Naive thymus-derived CD4-positive, alpha-beta T cell (primary cell): Measurements from ENCODE around the gene EPS8L2. TPM values are rescaled to one million over a fixed set of nuclear protein-coding genes. Genes with fewer than 3 reads are reported as not detected.
"Not testable (repeated sequence)": the region's sequence is repeated elsewhere in the genome, so short reads cannot be mapped to it uniquely, and the experiment has no call there.

Source experiments
- ATAC-seq: fragments of 150-1000 bp; cut with Tn5 transposase; 2 replicates; pipeline ENCODE4 v1.10.0; 2021; ENCODE audit warnings: mild to moderate bottlenecking, moderate library complexity
- CTCF ChIA-PET: fragments of 350-600 bp; sonication (Branson Sonifier 250); formaldehyde crosslinking; loops from one replicate; lab custom pipeline; 2021; ENCODE audit warnings: antibody characterized with exemption; lab: Charles Lee
- POLR2A ChIA-PET: fragments of 350-600 bp; sonication (Branson Sonifier 250); formaldehyde crosslinking; loops from one replicate; lab custom pipeline; 2021; ENCODE audit warnings: antibody characterized with exemption, inconsistent platforms; lab: Charles Lee
- DNase-seq, 9 donors: peaks; one replicate each; pipeline versions ENCODE4 v3.0.0 to v3.0.0-alpha.2; 2020 to 2022; ENCODE audit warnings: mixed read lengths in 1 of 9
- H3K27ac ChIP-seq: one replicate; pipeline ENCODE4 v1.7.0; 2013; ENCODE audit warnings: mild to moderate bottlenecking, low read depth, low read length, moderate library complexity
- H3K27me3 ChIP-seq, 2 donors: one replicate each; pipeline ENCODE4 v1.7.0; 2013; ENCODE audit warnings: low read length in 2 of 2, mild to moderate bottlenecking in 2 of 2, moderate library complexity in 2 of 2; ENCODE audit not compliant: control insufficient read depth in 2 of 2, insufficient read depth in 2 of 2
- H3K36me3 ChIP-seq, 3 experiments: 1 replicate in 2 of 3; 2 replicates in 1 of 3; pipeline ENCODE4 v1.7.0; 2013; ENCODE audit warnings: low read length in 3 of 3, mild to moderate bottlenecking in 3 of 3, moderate library complexity in 1 of 3; ENCODE audit not compliant: insufficient read depth in 3 of 3, control insufficient read depth in 2 of 3
- H3K4me1 ChIP-seq, 2 donors: one replicate each; pipeline ENCODE4 v1.7.0; 2013; ENCODE audit warnings: low read length in 2 of 2, mild to moderate bottlenecking in 2 of 2, moderate library complexity in 1 of 2; ENCODE audit not compliant: control insufficient read depth in 2 of 2, insufficient read depth in 2 of 2
- H3K4me3 ChIP-seq: 2 replicates; pipeline ENCODE4 v1.7.0; 2013; ENCODE audit warnings: mild to moderate bottlenecking, low read length
- H3K9me3 ChIP-seq, 3 experiments: 1 replicate in 2 of 3; 2 replicates in 1 of 3; pipeline ENCODE4 v1.7.0; 2013; ENCODE audit warnings: low read length in 3 of 3; ENCODE audit not compliant: control insufficient read depth in 2 of 3
- H3K27ac Mint-ChIP-seq, 9 donors: one replicate each; pipeline ENCODE4 v1.8.0; 2020 to 2022; ENCODE audit warnings: mixed read lengths in 9 of 9, mild to moderate bottlenecking in 8 of 9, moderate library complexity in 5 of 9, inconsistent platforms in 2 of 9
- H3K27me3 Mint-ChIP-seq, 5 donors: one replicate each; pipeline ENCODE4 v1.8.0; 2021 to 2022; ENCODE audit warnings: mixed read lengths in 5 of 5, mild to moderate bottlenecking in 1 of 5
- H3K36me3 Mint-ChIP-seq, 5 donors: one replicate each; pipeline ENCODE4 v1.8.0; 2020 to 2022; ENCODE audit warnings: mixed read lengths in 5 of 5, mild to moderate bottlenecking in 3 of 5, inconsistent platforms in 1 of 5
- H3K4me1 Mint-ChIP-seq, 7 donors: one replicate each; pipeline ENCODE4 v1.8.0; 2020 to 2022; ENCODE audit warnings: mixed read lengths in 7 of 7, mild to moderate bottlenecking in 3 of 7, inconsistent platforms in 1 of 7
- H3K4me3 Mint-ChIP-seq, 10 donors: one replicate each; pipeline ENCODE4 v1.8.0; 2020 to 2022; ENCODE audit warnings: mild to moderate bottlenecking in 10 of 10, mixed read lengths in 10 of 10, moderate library complexity in 6 of 10, inconsistent platforms in 2 of 10
- H3K9me3 Mint-ChIP-seq, 11 donors: one replicate each; pipeline ENCODE4 v1.8.0; 2020 to 2022; ENCODE audit warnings: mixed read lengths in 11 of 11, mild to moderate bottlenecking in 4 of 11, inconsistent platforms in 1 of 11, moderate library complexity in 1 of 11
- intact Hi-C, 2 donors: fragments of 100-400 bp; cut with micrococcal nuclease; formaldehyde crosslinking; loops; one replicate each; pipeline ENCODE4 v1.15.1; 2023
- polyA plus RNA-seq, 2 donors: library from polyadenylated mRNA; unstranded; fragments of 300-500 nt; fragmentation: Illumina TruSeq; gene quantifications; one replicate each; pipeline ENCODE4 v1.2.3, GENCODE V29; 2021
- total RNA-seq, 6 experiments: library from RNA in 5 of 6; stranded (reverse) in 5 of 6; gene quantifications; 1 replicate in 5 of 6; 2 replicates in 1 of 6; pipeline ENCODE4 v1.2.3 and lab custom pipeline; 2021 to 2026

EPS8L2 gene
- total and polyA plus RNA-seq, 7 experiments from 2014 or later: 4.5 to 16.6 (median 7.4) TPM

DNA sequence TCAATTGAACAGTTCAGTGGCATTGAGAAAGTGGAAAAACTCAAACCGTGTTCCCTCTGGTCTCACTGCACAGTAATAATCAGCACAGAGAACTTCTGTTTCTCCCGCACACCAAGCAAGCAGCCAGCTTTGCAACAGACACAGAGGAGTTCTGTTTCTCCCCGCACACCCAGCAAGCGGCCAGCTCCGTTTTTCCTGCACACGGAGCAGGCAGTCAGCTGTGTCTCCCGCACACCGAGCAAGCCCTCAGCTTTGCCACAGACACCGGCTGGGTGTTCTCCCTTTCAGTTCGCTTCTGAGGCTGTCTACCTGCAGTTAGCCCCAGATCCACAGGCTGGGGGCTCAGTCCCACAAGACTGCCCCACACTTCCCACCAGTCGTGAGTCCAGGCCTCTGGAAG, 31.3 kb downstream of the EPS8L2 start:
- peak overlapping the region; percentile 38 for H3K4me3 ChIP-seq
- no peaks in the 10 kb centered on the region for H3K36me3 ChIP-seq
- H3K4me1 Mint-ChIP-seq: peaks cover 9 to 22% (median 18%) of the 10 kb centered on the region in 7 donors
- peaks cover 3 to 12% of the 10 kb centered on the region in 2 donors for H3K4me1 ChIP-seq
- ATAC-seq: peak; percentile 38
- POLR2A ChIA-PET: interaction anchor here (0.6 to 2.0 kb wide), 7 partner anchors 9 to 500 kb away, joined by 3 to 13 read pairs (median 4); partner anchors contain the start of genes DEAF1, PSMD13 and TMEM80
- peaks cover 0 to 10% (median 0%) of the 10 kb centered on the region in 5 donors for H3K27me3 Mint-ChIP-seq
- H3K4me3 Mint-ChIP-seq: peak overlapping the region; percentile 69 to 87 (median 82)
- H3K27ac Mint-ChIP-seq: peak overlapping the region; percentile 34 to 94 (median 76)
- no peak for DNase-seq
- H3K9me3 Mint-ChIP-seq: no peaks in the 10 kb centered on the region
- CTCF ChIA-PET: interaction anchor here (0.6 kb wide), 1 partner anchor 21 kb away, joined by 3 read pairs; no protein-coding TSS in a partner anchor
- no peaks in the 10 kb centered on the region for H3K36me3 Mint-ChIP-seq
- intact Hi-C loops: no loop called here
- peak overlapping the region; percentile 53 for H3K27ac ChIP-seq
- H3K9me3 ChIP-seq: no peaks in the 10 kb centered on the region
- no peaks in the 10 kb centered on the region for H3K27me3 ChIP-seq

DNA sequence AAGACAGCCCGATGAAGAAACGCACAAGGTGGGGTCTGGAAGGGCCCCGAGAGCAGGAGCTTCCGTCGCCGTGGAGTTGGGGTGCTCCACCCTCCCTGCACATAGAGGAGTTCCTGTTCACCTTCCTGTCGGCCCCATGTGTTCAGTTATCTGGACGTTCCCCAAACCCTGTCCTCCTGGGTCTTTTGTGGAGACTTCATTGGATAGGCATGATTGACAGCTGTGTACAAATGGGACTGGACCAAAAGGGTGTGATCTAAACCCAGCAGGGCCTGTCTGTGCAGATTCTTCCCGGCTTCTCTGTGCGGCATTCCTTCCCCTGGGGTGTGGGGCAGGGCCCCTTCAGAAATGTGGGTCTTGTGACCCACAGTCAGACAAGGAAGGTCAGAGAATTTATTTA, 31.9 kb downstream of the EPS8L2 start:
- peak overlapping the region; percentile 38 for H3K4me3 ChIP-seq
- H3K27ac Mint-ChIP-seq: peak overlapping the region; percentile 34 to 94 (median 76)
- intact Hi-C loops: not testable (repeated sequence)

DNA sequence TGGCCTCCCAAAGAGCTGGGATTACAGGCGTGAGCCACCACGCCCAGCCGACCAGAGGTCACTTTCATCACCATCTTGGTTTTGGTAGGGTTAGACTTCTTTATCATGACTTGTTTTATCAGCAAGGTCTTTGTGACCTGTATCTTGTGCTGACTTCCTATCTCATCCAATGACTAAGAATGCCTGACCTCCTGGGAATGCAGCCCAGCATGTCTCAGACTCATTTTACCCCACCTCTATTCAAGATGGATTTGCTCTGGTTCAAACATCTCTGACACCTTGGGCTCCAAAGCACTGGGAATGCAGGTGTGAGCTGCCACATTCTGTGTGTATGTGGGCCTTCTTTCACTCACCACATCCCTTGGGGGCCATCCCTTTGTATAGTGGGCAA, 36.1 kb downstream of the EPS8L2 start:
- Mint-ChIP-seq H3K27me3 (peaks cover 0 to 7% (median 0%) of the 10 kb centered on the region in 5 donors), H3K4me3 (no peak overlapping the region), H3K9me3 (no peaks in the 10 kb centered on the region), H3K27ac (no peak overlapping the region), H3K36me3 (no peaks in the 10 kb centered on the region), H3K4me1 (peaks cover 13 to 25% (median 19%) of the 10 kb centered on the region in 7 donors)
- Histone ChIP-seq H3K36me3 (no peaks in the 10 kb centered on the region), H3K27me3 (no peaks in the 10 kb centered on the region), H3K9me3 (no peaks in the 10 kb centered on the region), H3K4me3 (no peak overlapping the region), H3K4me1 (peaks cover 3 to 10% of the 10 kb centered on the region in 2 donors), H3K27ac (no peak overlapping the region)
- ATAC-seq (no peak), DNase-seq (no peak)
- intact Hi-C loops: no loop called here
- ChIA-PET CTCF (no interaction called here), POLR2A (no interaction called here)

More for the DNA sequence above, 31.9 kb downstream of the EPS8L2 start:
- H3K4me1 Mint-ChIP-seq: peaks cover 9 to 22% (median 18%) of the 10 kb centered on the region in 7 donors
- Histone ChIP-seq H3K27ac (peak overlapping the region; percentile 53), H3K4me1 (peaks cover 3 to 12% of the 10 kb centered on the region in 2 donors)
- not testable (repeated sequence) for H3K9me3 Mint-ChIP-seq, H3K36me3 Mint-ChIP-seq, H3K27me3 Mint-ChIP-seq, H3K9me3 ChIP-seq, H3K36me3 ChIP-seq, H3K27me3 ChIP-seq
- H3K4me3 Mint-ChIP-seq: peak overlapping the region; percentile 69 to 87 (median 82)
- ChIA-PET POLR2A (interaction anchor here (0.5 to 2.0 kb wide), 8 partner anchors 9 to 501 kb away, joined by 3 to 13 read pairs (median 4); partner anchors contain the start of genes DEAF1, PSMD13 and TMEM80), CTCF (interaction anchor here (0.5 to 0.6 kb wide), 2 partner anchors 20 to 179 kb away, joined by 3 read pairs; no protein-coding TSS in a partner anchor)
- DNase-seq (peak in 3 of 9 donors; percentile 31 to 36 (median 35)), ATAC-seq (peak; percentile 70)

DNA sequence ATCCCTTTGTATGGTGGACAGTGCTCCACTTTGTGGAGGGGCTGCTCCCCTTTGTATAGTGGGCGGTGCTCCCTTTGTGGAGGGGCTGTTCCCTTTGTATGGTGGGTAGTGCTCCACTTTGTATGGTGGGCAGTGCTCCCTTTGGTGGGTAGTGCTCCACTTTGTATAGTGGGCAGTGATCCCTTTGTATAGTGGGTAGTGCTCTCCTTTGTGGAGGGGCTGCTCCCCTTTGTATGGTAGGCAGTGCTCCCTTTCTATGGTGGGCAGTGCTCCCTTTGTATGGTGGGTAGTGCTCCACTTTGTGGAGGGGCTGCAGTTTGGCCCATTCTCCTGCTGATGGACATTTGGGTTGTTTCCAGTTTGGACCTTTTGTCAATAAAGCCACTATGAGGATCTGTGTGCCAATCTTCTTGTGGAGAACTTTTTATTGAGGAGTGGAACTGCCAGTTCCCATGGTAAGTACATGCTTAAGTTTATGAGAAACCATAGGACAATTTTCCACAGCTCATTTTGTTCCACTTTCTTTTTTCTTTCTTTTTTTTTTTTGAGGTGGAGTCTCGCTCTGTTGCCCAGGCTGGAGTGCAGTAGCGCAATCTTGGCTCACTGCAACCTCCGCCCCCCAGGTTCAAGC, 36.7 kb downstream of the EPS8L2 start:
- CTCF ChIA-PET: no interaction called here
- no peaks in the 10 kb centered on the region for H3K27me3 ChIP-seq
- no peak overlapping the region for H3K27ac ChIP-seq
- Mint-ChIP-seq H3K27me3 (peaks cover 0 to 6% (median 0%) of the 10 kb centered on the region in 5 donors), H3K36me3 (no peaks in the 10 kb centered on the region), H3K9me3 (no peaks in the 10 kb centered on the region), H3K27ac (no peak overlapping the region), H3K4me3 (no peak overlapping the region), H3K4me1 (peaks cover 8 to 20% (median 14%) of the 10 kb centered on the region in 7 donors)
- POLR2A ChIA-PET: no interaction called here
- intact Hi-C loops: no loop called here
- peaks cover 0 to 4% (median 0%) of the 10 kb centered on the region in 3 experiments for H3K36me3 ChIP-seq
- ATAC-seq: no peak
- peaks cover 3 to 5% of the 10 kb centered on the region in 2 donors for H3K4me1 ChIP-seq
- no peak for DNase-seq
- H3K4me3 ChIP-seq: no peak overlapping the region
- no peaks in the 10 kb centered on the region for H3K9me3 ChIP-seq

DNA sequence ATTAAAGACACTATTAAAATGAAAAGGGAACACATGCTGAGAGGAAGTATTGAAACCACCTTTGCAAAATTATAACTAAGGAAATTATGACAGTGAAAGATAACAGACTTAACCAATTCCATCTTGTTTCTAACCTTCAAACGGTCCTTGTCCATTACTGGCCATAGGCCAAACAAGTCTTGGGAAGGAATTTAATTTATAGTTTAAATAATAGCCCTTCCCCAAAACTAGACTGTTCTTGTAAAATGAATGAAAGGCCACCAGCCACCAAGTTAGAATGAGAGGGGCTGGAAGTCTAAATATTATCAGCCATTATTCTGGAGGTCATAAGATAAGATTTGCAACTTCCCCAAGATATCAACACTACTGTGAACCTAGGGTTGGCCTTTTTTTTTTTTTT, 39.4 kb downstream of the EPS8L2 start:
- Histone ChIP-seq H3K9me3 (no peaks in the 10 kb centered on the region), H3K36me3 (peaks cover 0 to 5% (median 0%) of the 10 kb centered on the region in 3 experiments), H3K4me1 (peaks cover 10% of the 10 kb centered on the region in 2 donors), H3K27me3 (no peaks in the 10 kb centered on the region), H3K27ac (no peak overlapping the region), H3K4me3 (no peak overlapping the region)
- peaks cover 5 to 24% (median 19%) of the 10 kb centered on the region in 7 donors for H3K4me1 Mint-ChIP-seq
- intact Hi-C loops: loop anchor here in 1 of 2 donors (5.0 kb wide), 2 partner anchors 167 to 182 kb away; partner anchors contain the start of genes AP2A2 and CHID1
- H3K27me3 Mint-ChIP-seq: no peaks in the 10 kb centered on the region
- peak overlapping the region in 5 of 10 donors; percentile 4 to 88 (median 29) for H3K4me3 Mint-ChIP-seq
- POLR2A ChIA-PET: interaction anchor here (1.0 to 1.3 kb wide), 2 partner anchors 61 to 239 kb away, joined by 3 read pairs; no protein-coding TSS in a partner anchor
- no peaks in the 10 kb centered on the region for H3K9me3 Mint-ChIP-seq
- H3K36me3 Mint-ChIP-seq: no peaks in the 10 kb centered on the region
- no peak overlapping the region for H3K27ac Mint-ChIP-seq
- CTCF ChIA-PET: interaction anchor here (0.6 to 1.8 kb wide), 3 partner anchors 21 to 64 kb away, joined by 3 to 5 read pairs (median 4); partner anchors contain the start of gene RPLP2
- ATAC-seq (no peak), DNase-seq (no peak)

DNA sequence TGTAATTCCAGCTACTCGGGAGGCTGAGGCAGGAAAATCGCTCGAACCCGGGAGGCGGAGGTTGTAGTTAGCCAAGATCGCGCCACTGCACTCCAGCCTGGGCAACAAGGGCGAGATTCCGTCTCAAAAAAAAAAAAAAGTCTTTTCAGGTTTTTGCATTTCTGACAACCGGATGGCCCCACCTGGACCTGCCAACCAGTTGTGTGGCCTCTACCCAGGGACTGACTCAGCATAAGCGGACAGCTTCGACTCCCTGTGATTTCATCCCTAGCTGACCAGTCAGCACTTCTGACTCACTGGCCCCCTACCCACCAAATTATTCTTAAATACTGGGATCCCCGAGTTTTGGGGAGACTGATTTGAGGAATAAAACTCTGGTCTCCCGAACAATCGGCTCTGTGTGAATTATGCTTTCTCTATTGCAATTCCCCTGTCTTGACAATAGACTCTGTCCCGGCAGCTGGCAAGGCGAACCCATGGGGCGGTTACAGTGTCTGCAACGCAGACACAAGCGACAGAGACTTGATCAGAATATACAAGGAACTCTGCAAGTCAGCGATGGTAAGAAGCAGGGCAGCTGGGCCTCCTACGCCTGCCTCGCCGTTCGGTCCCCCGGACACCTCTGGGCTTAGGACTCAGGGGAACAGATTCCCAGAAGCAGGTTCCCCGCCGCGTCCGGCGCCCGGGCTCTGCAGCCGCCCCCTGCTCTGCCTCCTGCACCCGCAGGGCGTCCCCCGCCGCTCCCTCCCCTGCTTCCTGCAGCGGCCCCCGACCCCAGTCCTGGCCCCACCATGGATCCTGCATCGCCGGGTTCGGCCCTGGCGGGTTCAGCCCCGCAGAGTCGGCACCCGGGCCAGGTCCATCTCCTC, 40.5 kb downstream of the EPS8L2 start:
- CTCF ChIA-PET: interaction anchor here (0.6 to 2.9 kb wide), 5 partner anchors 17 to 510 kb away, joined by 3 to 8 read pairs (median 5); partner anchors contain the start of gene PSMD13
- Histone ChIP-seq H3K27ac (peak overlapping the region; percentile 80), H3K4me3 (peak overlapping the region; percentile 67), H3K36me3 (peaks cover 0 to 5% (median 0%) of the 10 kb centered on the region in 3 experiments), H3K4me1 (peaks cover 10% of the 10 kb centered on the region in 2 donors), H3K9me3 (no peaks in the 10 kb centered on the region), H3K27me3 (no peaks in the 10 kb centered on the region)
- no peaks in the 10 kb centered on the region for H3K36me3 Mint-ChIP-seq
- intact Hi-C loops: loop anchor here (1.0 to 5.0 kb wide), 7 partner anchors 18 to 181 kb away; partner anchors contain the start of genes AP2A2 (in 1 of the 2), CHID1 (in 1 of the 2) and GATD1 (in 1 of the 2)
- H3K9me3 Mint-ChIP-seq: no peaks in the 10 kb centered on the region
- H3K27ac Mint-ChIP-seq: peak overlapping the region; percentile 67 to 90 (median 83)
- POLR2A ChIA-PET: interaction anchor here (0.8 to 3.1 kb wide), 8 partner anchors 9 to 240 kb away, joined by 3 to 21 read pairs (median 3); partner anchors contain the start of genes GATD1 and IRF7
- peak in 6 of 9 donors; percentile 34 to 50 (median 41) for DNase-seq
- no peaks in the 10 kb centered on the region for H3K27me3 Mint-ChIP-seq
- peaks cover 5 to 26% (median 19%) of the 10 kb centered on the region in 7 donors for H3K4me1 Mint-ChIP-seq
- peak; percentile 58 for ATAC-seq
- H3K4me3 Mint-ChIP-seq: peak overlapping the region; percentile 80 to 93 (median 88)
